Bladder microvascular endothelial cell (primary cell): Measurements from ENCODE around the gene RBMX. TPM values are rescaled to one million over a fixed set of nuclear protein-coding genes. Genes with fewer than 3 reads are reported as not detected.

Experiments used
- total RNA-seq: library from RNA; depleted of rRNA; stranded (reverse); fragments of >200 nt; gene quantifications from 2 replicates; pipeline ENCODE4 v1.2.3, GENCODE V29; 2014

RBMX gene
- total RNA-seq: 124 and 178 TPM in 2 replicates

DNA sequence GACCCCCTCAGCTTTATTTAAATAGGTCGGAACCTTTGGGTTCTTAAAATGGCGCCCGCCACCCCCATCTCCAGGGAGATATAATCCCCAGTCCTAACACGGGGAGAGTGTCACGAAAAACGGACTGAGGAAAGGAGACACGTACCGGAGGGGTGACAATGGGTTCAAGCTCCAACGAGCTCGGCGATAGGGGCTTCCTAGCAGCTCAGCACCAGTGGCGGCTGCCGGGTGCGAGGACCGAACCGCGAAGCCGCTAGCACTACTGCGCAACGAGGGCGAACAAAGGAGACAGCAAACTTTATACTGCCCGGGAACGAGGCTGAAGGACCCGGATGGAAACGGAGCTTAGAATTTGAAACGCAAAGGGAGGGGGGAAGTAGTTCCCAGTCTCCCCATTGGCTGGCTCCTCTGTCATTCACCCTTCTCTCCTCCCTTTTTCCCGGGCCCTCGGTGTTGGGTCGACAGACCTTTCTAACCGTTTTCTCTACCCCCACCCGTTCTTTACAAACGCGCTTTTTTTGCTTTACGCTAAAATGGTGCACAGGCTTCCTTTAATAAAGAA, at the start of gene RBMX:
TSS of gene RBMX (minus strand) at position 274 of the 562 bp plus-strand sequence. CDS start 1,298 bp downstream, outside the sequence.

Other genes with a start within 250 kb of the RBMX start
- gene CD40LG, start 232.6 kb downstream of the RBMX start, total RNA-seq: not detected in 2 replicates
- 7.1 and 14.4 TPM in 2 replicates for gene ARHGEF6, start 99.8 kb downstream of the RBMX start, total RNA-seq
- gene GPR101, start 153.3 kb upstream of the RBMX start, total RNA-seq: not detected in 2 replicates